HCT116 (cell line): ENCODE data around the gene DNTT. TPM values are rescaled to one million over a fixed set of nuclear protein-coding genes. Genes with fewer than 3 reads are reported as not detected.

ENCODE experiments used
- ATAC-seq: fragments of 200-7000 bp; cut with Tn5 transposase; 2 replicates; pipeline ENCODE4 v1.9.1; 2020; ENCODE audit warnings: mild to moderate bottlenecking, moderate library complexity
- Bru-seq: library from RNA; stranded (reverse); fragments of 400-500 nt; gene quantifications from one replicate; lab custom pipeline; 2021; lab: Mats Ljungman, UMichigan
- BruChase-seq, 2 experiments: library from RNA; stranded (reverse); fragments of 400-500 nt; gene quantifications; one replicate each; lab custom pipeline; 2021; lab: Mats Ljungman, UMichigan
- BruUV-seq: library from RNA; stranded (reverse); fragments of 400-500 nt; replicated peaks from 2 replicates; lab custom pipeline; 2021; lab: Mats Ljungman, UMichigan
- CTCF ChIA-PET: fragments of 300-600 bp; sonication (Branson Sonifier 250); formaldehyde crosslinking; loops from one replicate; lab custom pipeline; 2021; ENCODE audit warnings: antibody characterized with exemption; lab: Charles Lee
- POLR2A ChIA-PET: fragments of 300-600, 350-600 bp; sonication (Branson Sonifier 250); formaldehyde crosslinking; loops from one replicate; lab custom pipeline; 2021; ENCODE audit warnings: antibody characterized with exemption; lab: Charles Lee
- RAD21 ChIA-PET, 2 experiments: fragments of 300-600 bp; sonication (Branson Sonifier 250); formaldehyde crosslinking; loops; one replicate each; lab custom pipeline; 2023; ENCODE audit warnings: low total read pairs in 2 of 2; ENCODE audit not compliant: uncharacterized antibody in 2 of 2, unreplicated experiment in 2 of 2, low non-redundant PET in 1 of 2; lab: Charles Lee
- DNase-seq: peaks from one replicate; pipeline ENCODE4 v3.0.0-alpha.2; 2010; ENCODE audit warnings: low read depth, low spot score
- H2AFZ ChIP-seq: fragments of 200-600 bp; shearing (Covaris generic), sonication (generic); 2 replicates; pipeline ENCODE4 v1.6.1; 2017; ENCODE audit warnings: low read depth, mixed run types, mixed read lengths, antibody characterized with exemption, low read length; ENCODE audit not compliant: poor library complexity, severe bottlenecking
- H3K27ac ChIP-seq: 2 replicates; pipeline ENCODE4 v1.5.1; 2012; ENCODE audit warnings: low read depth, low read length
- H3K27me3 ChIP-seq: fragments of 200-600 bp; sonication (generic); 2 replicates; pipeline ENCODE4 v1.6.1; 2016; ENCODE audit warnings: mixed run types, low read length, mixed read lengths; ENCODE audit not compliant: insufficient read depth
- H3K36me3 ChIP-seq, 2 experiments: fragments of 200-500 bp in 1 of 2; fragments of 200-600 bp in 1 of 2; sonication (Bioruptor generic) in 1 of 2; sonication (generic) in 1 of 2; 2 replicates each; pipeline versions ENCODE4 v1.5.1 to v1.6.1; 2014 to 2016; ENCODE audit warnings: low read length in 2 of 2, inconsistent platforms in 1 of 2, mixed read lengths in 1 of 2, mixed run types in 1 of 2; ENCODE audit not compliant: insufficient read depth in 2 of 2, control insufficient read depth in 1 of 2
- H3K4me1 ChIP-seq, 2 experiments: fragments of 200-600 bp in 1 of 2; sonication (generic) in 1 of 2; 2 replicates each; pipeline versions ENCODE4 v1.5.1 to v1.6.1; 2012 to 2017; ENCODE audit warnings: low read length in 2 of 2, inconsistent platforms in 1 of 2, mild to moderate bottlenecking in 1 of 2, mixed read lengths in 1 of 2, mixed run types in 1 of 2, moderate library complexity in 1 of 2; ENCODE audit not compliant: insufficient read depth in 2 of 2, control insufficient read depth in 1 of 2
- H3K4me2 ChIP-seq: fragments of 200-600 bp; sonication (generic); 2 replicates; pipeline ENCODE4 v1.6.1; 2017; ENCODE audit warnings: mixed run types, low read length, mixed read lengths
- H3K4me3 ChIP-seq, 2 experiments: fragments of 200-600 bp in 1 of 2; sonication (generic) in 1 of 2; replicated peaks in 1 of 2; 2 replicates each; pipeline ENCODE4 v1.5.1; 2011 to 2016; ENCODE audit warnings: low read length in 2 of 2, control low read depth in 1 of 2, low read depth in 1 of 2, mild to moderate bottlenecking in 1 of 2, mixed read lengths in 1 of 2, mixed run types in 1 of 2
- H3K79me2 ChIP-seq: fragments of 200-600 bp; sonication (generic); 2 replicates; pipeline ENCODE4 v1.6.1; 2017; ENCODE audit warnings: mild to moderate bottlenecking, mixed run types, low read length, moderate library complexity, mixed read lengths; ENCODE audit not compliant: insufficient read depth
- H3K9ac ChIP-seq: fragments of 200-600 bp; sonication (generic); 2 replicates; pipeline ENCODE4 v1.6.1; 2016; ENCODE audit warnings: low read length, mixed read lengths
- H3K9me2 ChIP-seq: fragments of 200-600 bp; sonication (generic), shearing (Covaris generic); 2 replicates; pipeline ENCODE4 v1.6.1; 2017; ENCODE audit warnings: mixed run types, mild to moderate bottlenecking, moderate library complexity; ENCODE audit not compliant: insufficient read depth
- H3K9me3 ChIP-seq, 2 experiments: fragments of 200-500 bp in 1 of 2; fragments of 200-600 bp in 1 of 2; sonication (Bioruptor generic) in 1 of 2; sonication (generic) in 1 of 2; 2 replicates each; pipeline ENCODE4 v1.6.1; 2014 to 2017; ENCODE audit warnings: low read length in 2 of 2, mixed read lengths in 2 of 2, inconsistent platforms in 1 of 2, low read depth in 1 of 2, mild to moderate bottlenecking in 1 of 2, mixed run types in 1 of 2, moderate library complexity in 1 of 2; ENCODE audit not compliant: control insufficient read depth in 1 of 2, insufficient read depth in 1 of 2
- H4K20me1 ChIP-seq: fragments of 200-600 bp; sonication (generic), shearing (Covaris generic); 2 replicates; pipeline ENCODE4 v1.6.1; 2017; ENCODE audit warnings: mixed run types, mild to moderate bottlenecking, moderate library complexity; ENCODE audit not compliant: insufficient read depth
- ATF3 ChIP-seq: IDR thresholded peaks from 2 replicates; pipeline ENCODE4 v1.6.1; 2012
- CTCF ChIP-seq, 3 experiments: fragments of 200-600 bp in 1 of 3; sonication (generic) in 1 of 3; IDR thresholded peaks in 2 of 3; conservative IDR thresholded peaks in 1 of 3; 2 replicates each; pipeline ENCODE4 v1.5.1; 2012 to 2017; ENCODE audit warnings: low read depth in 2 of 3, low read length in 2 of 3, antibody characterized with exemption in 1 of 3, borderline replicate concordance in 1 of 3, control low read depth in 1 of 3, mild to moderate bottlenecking in 1 of 3, mixed read lengths in 1 of 3, mixed run types in 1 of 3, moderate library complexity in 1 of 3; ENCODE audit not compliant: insufficient read depth in 1 of 3
- ELF1 ChIP-seq: IDR thresholded peaks from 2 replicates; pipeline ENCODE4 v1.6.1; 2012; ENCODE audit warnings: low read depth, borderline replicate concordance
- POLR2A ChIP-seq: IDR thresholded peaks from 2 replicates; pipeline ENCODE4 v1.7.0; 2011; ENCODE audit warnings: borderline replicate concordance; ENCODE audit not compliant: insufficient read depth, insufficient read length; ENCODE audit errors: extremely low read depth
- POLR2AphosphoS5 ChIP-seq: IDR thresholded peaks from 2 replicates; pipeline ENCODE4 v1.6.1; 2011; ENCODE audit warnings: mild to moderate bottlenecking, low read depth, low read length, moderate library complexity
- REST ChIP-seq: IDR thresholded peaks from 2 replicates; pipeline ENCODE4 v1.6.1; 2012; ENCODE audit warnings: low read depth
- SIN3A ChIP-seq: IDR thresholded peaks from 2 replicates; pipeline ENCODE4 v1.6.1; 2012; ENCODE audit warnings: low read depth
- TCF7L2 ChIP-seq: IDR thresholded peaks from 2 replicates; pipeline ENCODE4 v1.7.0; 2011; ENCODE audit warnings: borderline replicate concordance, inconsistent platforms; ENCODE audit not compliant: insufficient read depth, insufficient read length; ENCODE audit errors: extremely low read depth
- ZBTB33 ChIP-seq: IDR thresholded peaks from 2 replicates; pipeline ENCODE4 v1.6.1; 2011; ENCODE audit warnings: mild to moderate bottlenecking, low read length, moderate library complexity; ENCODE audit not compliant: insufficient replicate concordance; ENCODE audit errors: extremely low read depth
- ZNF274 ChIP-seq: fragments of 200-500 bp; sonication (Bioruptor generic); IDR thresholded peaks from 2 replicates; pipeline ENCODE4 v1.6.1; 2014; ENCODE audit warnings: mild to moderate bottlenecking, low read depth, low read length, inconsistent platforms
- intact Hi-C: fragments of 100-400 bp; cut with micrococcal nuclease; formaldehyde crosslinking; loops from 2 replicates; pipeline ENCODE4 v1.10.0; 2022
- long read RNA-seq: library from polyadenylated mRNA; unstranded; transcript quantifications from one replicate; pipeline ENCODE4 v2.0.0, GENCODE V29; 2021; ENCODE audit not compliant: unreplicated experiment
- polyA plus RNA-seq: library from polyadenylated mRNA; unstranded; fragments of >200 nt; gene quantifications from 2 replicates; pipeline ENCODE4 v1.2.1, GENCODE V29; 2012; ENCODE audit warnings: missing spikeins
- total RNA-seq: library from RNA; stranded (reverse); gene quantifications from one replicate; pipeline ENCODE4 v1.2.1, GENCODE V29; 2021; ENCODE audit not compliant: unreplicated experiment

Gene DNTT
- total RNA-seq (not detected), Bru-seq, nascent RNA (percentile 9 among the genes with signal in this experiment), BruChase-seq, experiment 1, labeled RNA remaining after a 6-hour chase (not detected), BruChase-seq, experiment 2, labeled RNA remaining after a 2-hour chase (percentile 3 among the genes with signal in this experiment)
- not detected in 2 replicates for polyA plus RNA-seq
- long read RNA-seq = 0 reads

GRCh38 chr10:96304230-96304629 lies at the start of gene DNTT:
DNTT (plus strand) TSS chr10:96304434; CDS start chr10:96304498, 64 bp downstream.
- ChIA-PET CTCF (interaction anchor here (1.6 kb wide), 1 partner anchor 31 kb away, joined by 4 read pairs; no protein-coding TSS in a partner anchor), POLR2A (no interaction called here), RAD21 (no interaction called here)
- no peak within 1 kb of the TSS for H3K4me3 ChIP-seq
- intact Hi-C loops = no loop called here
- no peaks in the 10 kb centered on the region for H3K4me1 ChIP-seq
- no peaks in the 10 kb centered on the region for H3K36me3 ChIP-seq
- no peak within 1 kb of the TSS for H2AFZ ChIP-seq
- H3K9me2 ChIP-seq = no peaks in the 10 kb centered on the region
- H3K4me2 ChIP-seq = no peak within 1 kb of the TSS
- no peaks in the 10 kb centered on the region for H3K9me3 ChIP-seq
- H3K9ac ChIP-seq = no peak within 1 kb of the TSS
- H3K27me3 ChIP-seq = peaks cover 30% of the 10 kb centered on the region
- ATAC-seq (no peak), DNase-seq (no peak)
- no peaks in the 10 kb centered on the region for H4K20me1 ChIP-seq
- no peak within 1 kb of the TSS for H3K27ac ChIP-seq
- no TSS peak for BruUV-seq
- no peak for TF ChIP-seq POLR2AphosphoS5
- TF ChIP-seq ZNF274 = no peak
- no peak for TF ChIP-seq SIN3A
- TF ChIP-seq REST = no peak
- TF ChIP-seq POLR2A = no peak
- TF ChIP-seq TCF7L2 = no peak
- no peak for TF ChIP-seq ZBTB33
- TF ChIP-seq ELF1 = no peak
- TF ChIP-seq ATF3 = no peak
- no peak for TF ChIP-seq CTCF (IDR thresholded peaks at IDR 0.05 in 2 of 3, conservative IDR thresholded peaks at IDR 0.05 in 1 of 3; ENCODE audit: borderline replicate concordance in 1 of 3, insufficient read depth in 1 of 3, low read depth in 2 of 3, low read length in 2 of 3)
- no peaks in the 10 kb centered on the region for H3K79me2 ChIP-seq
